ENCODE results near the gene KRT32. TPM values are rescaled to one million over a fixed set of nuclear protein-coding genes. Genes with fewer than 3 reads are reported as not detected.
"Not testable (repeated sequence)": the region's sequence is repeated elsewhere in the genome, so short reads cannot be mapped to it uniquely, and the experiment has no call there.

Gene KRT32
- total RNA-seq, 4 donors from 2014 or later = 0.61 to 12.8 (median 4.6) TPM

DNA sequence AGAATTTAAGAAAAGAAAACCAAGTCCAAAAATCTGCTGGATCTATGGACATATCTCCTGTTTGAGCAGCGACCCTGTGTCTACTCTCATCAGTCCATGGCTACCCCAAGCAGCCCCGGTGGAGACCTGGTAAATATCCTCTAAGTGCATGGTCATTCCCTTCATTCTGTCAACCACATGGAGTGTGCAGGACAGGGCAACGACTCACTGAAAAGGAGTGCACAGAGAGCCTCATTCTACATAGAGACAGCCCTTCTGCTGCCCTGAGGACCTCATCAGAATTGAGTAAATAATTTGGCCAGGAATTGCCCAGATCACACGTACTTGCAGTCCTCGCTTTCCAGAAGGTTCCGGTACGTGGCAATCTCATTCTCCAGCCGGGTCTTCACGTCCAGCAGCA, 29.4 kb downstream of the KRT32 start:
- peaks cover 0 to 4% (median 0%) of the 10 kb centered on the region in 4 donors for H3K27me3 ChIP-seq
- intact Hi-C loops (cut with DNase I) = no loop called here
- H3K4me3 ChIP-seq = no peak overlapping the region
- 89% methylated on average over 9 of the region's 9 CpGs for WGBS, 2 donors
- TF ChIP-seq CTCF (IDR thresholded peaks at IDR 0.05) = no peak
- no peak for TF ChIP-seq POLR2A (IDR thresholded peaks at IDR 0.05)
- no peaks in the 10 kb centered on the region for H3K9me3 ChIP-seq
- no peaks in the 10 kb centered on the region for H3K4me1 ChIP-seq
- H3K36me3 ChIP-seq = no peaks in the 10 kb centered on the region
- no peak for DNase-seq
- no peak overlapping the region for H3K27ac ChIP-seq

GRCh38 chr17:41437254-41437653, 29.9 kb downstream of the KRT32 start:
- WGBS, 2 donors = 75 to 92% methylated on average over 7 of the region's 7 CpGs
- Histone ChIP-seq H3K27me3 (peaks cover 0 to 4% (median 0%) of the 10 kb centered on the region in 4 donors), H3K27ac (no peak overlapping the region), H3K36me3 (no peaks in the 10 kb centered on the region), H3K9me3 (no peaks in the 10 kb centered on the region), H3K4me3 (no peak overlapping the region), H3K4me1 (no peaks in the 10 kb centered on the region)
- intact Hi-C loops (cut with DNase I) = no loop called here
- DNase-seq = no peak
- TF ChIP-seq CTCF (IDR thresholded peaks at IDR 0.05) (no peak), POLR2A (IDR thresholded peaks at IDR 0.05) (no peak)

- intact Hi-C loops (cut with DNase I) = no loop called here
- no peak for DNase-seq
- Histone ChIP-seq H3K36me3 (no peaks in the 10 kb centered on the region), H3K27ac (no peak overlapping the region), H3K9me3 (no peaks in the 10 kb centered on the region), H3K4me1 (no peaks in the 10 kb centered on the region), H3K27me3 (no peaks in the 10 kb centered on the region), H3K4me3 (no peak overlapping the region)
- no peak for TF ChIP-seq POLR2A (IDR thresholded peaks at IDR 0.05)
- TF ChIP-seq CTCF (IDR thresholded peaks at IDR 0.05) = no peak
- 55 to 70% methylated on average over 5 of the region's 5 CpGs for WGBS, 2 donors
Observed at GRCh38 chr17:41434415-41434814, 32.8 kb downstream of the KRT32 start.

DNA sequence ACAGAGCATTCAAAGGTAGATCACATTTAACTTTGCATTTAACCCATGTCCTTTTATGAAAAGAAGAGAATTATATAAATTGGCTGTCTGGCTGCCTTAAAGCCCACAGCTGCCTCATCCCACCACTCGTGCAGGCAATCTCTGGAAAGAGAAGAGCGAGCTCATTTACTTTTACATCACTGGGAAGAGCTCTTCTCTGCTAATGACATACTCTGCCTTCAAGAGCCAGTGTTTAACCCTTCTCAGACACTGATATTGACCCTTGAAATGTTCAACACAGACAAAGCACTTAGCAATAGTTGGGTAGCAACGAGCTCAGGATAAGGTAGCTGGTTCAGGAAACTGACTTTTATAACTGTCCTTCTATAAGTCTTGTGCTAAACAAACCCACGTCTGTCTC, 33.2 kb downstream of the KRT32 start:
- TF ChIP-seq CTCF (IDR thresholded peaks at IDR 0.05) = no peak
- TF ChIP-seq POLR2A (IDR thresholded peaks at IDR 0.05) = no peak
- Histone ChIP-seq H3K9me3 (no peaks in the 10 kb centered on the region), H3K4me1 (no peaks in the 10 kb centered on the region), H3K27me3 (no peaks in the 10 kb centered on the region), H3K4me3 (no peak overlapping the region), H3K27ac (no peak overlapping the region), H3K36me3 (no peaks in the 10 kb centered on the region)
- intact Hi-C loops (cut with DNase I) = no loop called here
- WGBS, 2 donors = 68 to 72% methylated on average over 3 to 4 of the region's 4 CpGs
- no peak for DNase-seq

DNA sequence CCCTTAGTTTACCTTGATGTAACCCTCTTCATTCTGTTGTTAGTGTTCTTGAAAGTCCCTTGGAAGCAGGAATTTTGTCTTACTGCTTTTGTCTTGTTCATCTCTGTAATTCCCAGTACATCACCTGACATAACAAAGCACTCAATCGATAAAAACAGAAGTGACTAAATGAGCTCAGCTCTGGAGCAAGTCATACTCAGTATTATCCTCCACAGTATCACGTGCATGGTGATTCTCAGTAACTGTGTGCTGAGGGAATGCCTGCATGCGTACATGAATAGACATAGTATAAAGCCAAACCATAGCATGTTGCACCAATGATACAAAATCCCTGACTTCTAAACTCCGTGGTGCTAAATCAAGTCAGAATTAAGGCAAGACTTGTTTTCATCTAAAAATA, 33.6 kb downstream of the KRT32 start:
- Histone ChIP-seq H3K4me3 (no peak overlapping the region), H3K4me1 (no peaks in the 10 kb centered on the region), H3K27ac (no peak overlapping the region), H3K36me3 (no peaks in the 10 kb centered on the region), H3K9me3 (no peaks in the 10 kb centered on the region), H3K27me3 (no peaks in the 10 kb centered on the region)
- TF ChIP-seq CTCF (IDR thresholded peaks at IDR 0.05) = no peak
- WGBS, 2 donors = 54 to 64% methylated on average over 4 of the region's 4 CpGs
- intact Hi-C loops (cut with DNase I) = no loop called here
- no peak for DNase-seq

- intact Hi-C loops (cut with DNase I); DNase-seq; H3K27ac ChIP-seq; H3K27me3 ChIP-seq; H3K4me1 ChIP-seq; H3K36me3 ChIP-seq; H3K4me3 ChIP-seq; H3K9me3 ChIP-seq: not testable (repeated sequence)
- 88 to 96% methylated on average over 9 of the region's 9 CpGs for WGBS, 2 donors
Observed at GRCh38 chr17:41430376-41430775, 36.8 kb downstream of the KRT32 start.

Data from esophagus squamous epithelium (tissue), 5 donors.